Gastrocnemius medialis (tissue), 4 donors: Measurements from ENCODE around the gene FOXI3. TPM values are rescaled to one million over a fixed set of nuclear protein-coding genes. Genes with fewer than 3 reads are reported as not detected.

Experiments
- ATAC-seq, 2 donors: fragments of 150-250 bp; one replicate each; pipeline ENCODE4 v1.9.1; 2016
- DNase-seq, 2 donors: peaks; one replicate each; pipeline ENCODE4 v3.0.0-alpha.2; 2019
- H3K27ac ChIP-seq, 4 donors: fragments of 200-600 bp; sonication (generic); 1 replicate in 1 of 4; 2 replicates in 3 of 4; pipeline ENCODE4 v1.5.1; 2016 to 2018; ENCODE audit warnings: mild to moderate bottlenecking in 2 of 4, moderate library complexity in 1 of 4
- H3K27me3 ChIP-seq, 3 donors: fragments of 200-600 bp; sonication (generic) in 2 of 3; 1 replicate in 1 of 3; 2 replicates in 2 of 3; pipeline versions ENCODE4 v1.5.1 to v1.6.0; 2016 to 2019; ENCODE audit warnings: mild to moderate bottlenecking in 1 of 3, moderate library complexity in 1 of 3
- H3K36me3 ChIP-seq, 2 donors: fragments of 200-600 bp; sonication (generic) in 1 of 2; one replicate each; pipeline ENCODE4 v1.5.1; 2017 to 2018
- H3K4me1 ChIP-seq, 2 donors: fragments of 200-600 bp; sonication (generic) in 1 of 2; one replicate each; pipeline ENCODE4 v1.5.1; 2016 to 2017; ENCODE audit warnings: mild to moderate bottlenecking in 2 of 2
- H3K4me3 ChIP-seq, 4 donors: fragments of 200-600 bp; sonication (generic) in 3 of 4; 1 replicate in 1 of 4; 2 replicates in 3 of 4; pipeline ENCODE4 v1.5.1; 2016 to 2019; ENCODE audit warnings: mild to moderate bottlenecking in 2 of 4
- H3K9me3 ChIP-seq, 3 donors: fragments of 200-600 bp; sonication (generic) in 2 of 3; 1 replicate in 1 of 3; 2 replicates in 2 of 3; pipeline ENCODE4 v1.5.1; 2016 to 2019
- POLR2A ChIP-seq, 2 donors: fragments of 450-650 bp; IDR thresholded peaks; one replicate each; pipeline ENCODE4 v1.6.1; 2017; ENCODE audit warnings: antibody characterized with exemption in 2 of 2, mild to moderate bottlenecking in 2 of 2, moderate library complexity in 2 of 2
- in situ Hi-C, 4 donors: fragments of 200-750 bp; cut with MboI; loops; one replicate each; pipeline versions ENCODE4 v1.15.0 to v1.8.0; 2017; ENCODE audit warnings: low sequenced_read_pairs in 4 of 4
- intact Hi-C: fragments of 100-400 bp; cut with DNase I; formaldehyde crosslinking; loops from one replicate; pipeline ENCODE4 v1.15.1; 2023; ENCODE audit warnings: low total_unique reads
- total RNA-seq, 4 donors: library from RNA; depleted of rRNA; stranded (reverse); fragments of >200 nt; gene quantifications; one replicate each; pipeline versions ENCODE4 v1.1.0 to v1.2.3, GENCODE V29; 2016
- TF ChIP-seq, protein P1 (sequence below), 5 experiments: fragments of 450-650 bp in 3 of 5; fragments of 200-600 bp in 2 of 5; sonication (generic) in 2 of 5; IDR thresholded peaks in 4 of 5; conservative IDR thresholded peaks in 1 of 5; 1 replicate in 4 of 5; 2 replicates in 1 of 5; pipeline ENCODE4 v1.5.1; 2016 to 2019; ENCODE audit warnings: antibody characterized with exemption in 5 of 5, mild to moderate bottlenecking in 3 of 5, moderate library complexity in 3 of 5

The FOXI3 gene
- total RNA-seq, 4 donors from 2014 or later = not detected

- no peak for ATAC-seq
- no peak for DNase-seq
- no peaks in the 10 kb centered on the region for H3K9me3 ChIP-seq
- H3K27ac ChIP-seq = no peak overlapping the region
- intact Hi-C loops (no loop called here), in situ Hi-C loops (no loop called here)
- H3K27me3 ChIP-seq = no peaks in the 10 kb centered on the region
- H3K4me3 ChIP-seq = no peak overlapping the region
- TF ChIP-seq, protein P1, sequence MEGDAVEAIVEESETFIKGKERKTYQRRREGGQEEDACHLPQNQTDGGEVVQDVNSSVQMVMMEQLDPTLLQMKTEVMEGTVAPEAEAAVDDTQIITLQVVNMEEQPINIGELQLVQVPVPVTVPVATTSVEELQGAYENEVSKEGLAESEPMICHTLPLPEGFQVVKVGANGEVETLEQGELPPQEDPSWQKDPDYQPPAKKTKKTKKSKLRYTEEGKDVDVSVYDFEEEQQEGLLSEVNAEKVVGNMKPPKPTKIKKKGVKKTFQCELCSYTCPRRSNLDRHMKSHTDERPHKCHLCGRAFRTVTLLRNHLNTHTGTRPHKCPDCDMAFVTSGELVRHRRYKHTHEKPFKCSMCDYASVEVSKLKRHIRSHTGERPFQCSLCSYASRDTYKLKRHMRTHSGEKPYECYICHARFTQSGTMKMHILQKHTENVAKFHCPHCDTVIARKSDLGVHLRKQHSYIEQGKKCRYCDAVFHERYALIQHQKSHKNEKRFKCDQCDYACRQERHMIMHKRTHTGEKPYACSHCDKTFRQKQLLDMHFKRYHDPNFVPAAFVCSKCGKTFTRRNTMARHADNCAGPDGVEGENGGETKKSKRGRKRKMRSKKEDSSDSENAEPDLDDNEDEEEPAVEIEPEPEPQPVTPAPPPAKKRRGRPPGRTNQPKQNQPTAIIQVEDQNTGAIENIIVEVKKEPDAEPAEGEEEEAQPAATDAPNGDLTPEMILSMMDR (IDR thresholded peaks at IDR 0.05 in 4 of 5, conservative IDR thresholded peaks at IDR 0.05 in 1 of 5) = no peak
- no peak for TF ChIP-seq POLR2A (IDR thresholded peaks at IDR 0.05)
- no peaks in the 10 kb centered on the region for H3K36me3 ChIP-seq
- no peaks in the 10 kb centered on the region for H3K4me1 ChIP-seq
Observed at GRCh38 chr2:88492002-88492401, 39.5 kb upstream of the FOXI3 start.

DNA sequence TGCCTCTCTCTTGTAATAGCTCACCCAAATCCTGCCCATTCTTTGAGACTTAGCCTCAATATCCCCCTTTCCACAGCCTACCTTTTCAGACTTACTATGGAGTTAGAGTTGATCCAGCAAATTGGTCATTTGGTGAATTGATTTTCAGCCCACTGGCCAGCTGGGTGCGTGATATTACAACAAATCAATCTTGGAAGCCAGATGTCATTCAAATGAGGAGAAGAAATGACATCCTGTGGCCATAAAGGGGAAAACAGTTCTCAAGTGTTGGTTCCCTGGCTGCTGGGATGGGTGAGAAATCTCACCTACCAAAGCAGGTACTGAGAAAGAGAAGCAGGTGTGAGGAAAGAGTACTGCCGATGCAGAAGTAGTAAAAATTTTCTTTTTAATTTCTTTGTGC, 36.7 kb upstream of the FOXI3 start:
- TF ChIP-seq POLR2A (IDR thresholded peaks at IDR 0.05) = no peak
- TF ChIP-seq, protein P1 (IDR thresholded peaks at IDR 0.05 in 4 of 5, conservative IDR thresholded peaks at IDR 0.05 in 1 of 5) = no peak
- Histone ChIP-seq H3K36me3 (no peaks in the 10 kb centered on the region), H3K27ac (no peak overlapping the region), H3K4me1 (no peaks in the 10 kb centered on the region), H3K4me3 (no peak overlapping the region), H3K9me3 (no peaks in the 10 kb centered on the region), H3K27me3 (no peaks in the 10 kb centered on the region)
- intact Hi-C loops = no loop called here
- in situ Hi-C loops = no loop called here
- ATAC-seq (no peak), DNase-seq (no peak)

DNA sequence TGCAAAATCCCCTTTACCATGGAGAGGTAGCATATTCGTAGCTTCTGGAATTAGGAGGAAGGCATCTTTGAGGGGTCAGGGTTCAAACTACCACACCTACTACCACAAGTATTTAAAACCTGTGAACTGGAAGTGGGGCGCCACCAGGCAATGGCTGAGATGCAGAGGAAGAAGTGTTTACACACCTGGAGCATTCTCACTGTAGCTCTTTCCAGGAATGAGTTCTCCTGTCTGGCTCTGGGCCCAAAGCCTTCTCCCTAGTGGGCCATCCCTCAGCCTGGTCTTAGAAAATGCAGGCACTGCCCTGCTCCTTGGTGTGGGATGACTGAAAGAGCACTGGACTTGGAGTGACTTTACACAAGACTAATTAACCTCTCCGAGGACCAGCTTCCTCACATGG, 30.7 kb upstream of the FOXI3 start:
- H3K9me3 ChIP-seq = no peaks in the 10 kb centered on the region
- H3K27me3 ChIP-seq = no peaks in the 10 kb centered on the region

DNA sequence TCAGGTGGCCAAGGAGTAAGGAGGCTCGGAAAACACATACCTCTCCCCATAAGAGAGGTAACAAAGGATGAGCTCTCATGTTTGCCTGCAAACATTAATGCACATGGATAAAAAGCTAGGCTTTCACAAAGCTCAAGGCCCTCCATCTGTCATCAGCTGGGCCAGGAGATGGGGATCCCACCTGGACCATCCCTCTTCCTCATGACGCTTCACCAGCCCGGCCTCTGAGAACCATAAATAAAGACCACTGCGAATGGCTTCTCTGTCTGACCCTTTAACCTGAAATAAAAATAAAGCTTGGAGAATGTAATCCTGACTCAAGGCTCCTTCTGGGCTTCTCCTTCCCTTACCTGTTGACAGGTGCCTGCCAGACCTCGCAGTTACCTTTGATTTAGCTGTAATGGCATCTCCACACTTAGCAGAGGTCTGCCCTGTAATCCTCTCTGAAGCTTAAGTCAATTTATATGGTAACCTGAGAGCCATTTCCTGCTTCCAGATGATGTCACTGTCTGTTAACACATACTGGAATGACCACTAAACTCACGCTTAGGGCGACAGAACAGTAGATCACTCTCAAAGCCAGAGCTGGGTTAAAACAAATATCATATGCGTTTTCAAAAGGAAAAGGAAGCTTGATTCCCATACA, 29.3 kb upstream of the FOXI3 start:
- H3K4me3 ChIP-seq = no peak overlapping the region
- intact Hi-C loops = no loop called here
- H3K27me3 ChIP-seq = no peaks in the 10 kb centered on the region

More for the DNA sequence above, 30.7 kb upstream of the FOXI3 start:
- TF ChIP-seq, protein P1 (IDR thresholded peaks at IDR 0.05 in 4 of 5, conservative IDR thresholded peaks at IDR 0.05 in 1 of 5) = no peak
- TF ChIP-seq POLR2A (IDR thresholded peaks at IDR 0.05) = no peak
- no peaks in the 10 kb centered on the region for H3K4me1 ChIP-seq
- intact Hi-C loops = no loop called here
- no peak overlapping the region for H3K27ac ChIP-seq
- DNase-seq (no peak), ATAC-seq (no peak)
- no peak overlapping the region for H3K4me3 ChIP-seq
- in situ Hi-C loops = no loop called here
- H3K36me3 ChIP-seq = no peaks in the 10 kb centered on the region

More for the DNA sequence above, 29.3 kb upstream of the FOXI3 start:
- no peak for ATAC-seq
- in situ Hi-C loops = no loop called here
- H3K27ac ChIP-seq = no peak overlapping the region
- H3K36me3 ChIP-seq = no peaks in the 10 kb centered on the region
- no peaks in the 10 kb centered on the region for H3K4me1 ChIP-seq
- no peaks in the 10 kb centered on the region for H3K9me3 ChIP-seq
- no peak for TF ChIP-seq POLR2A (IDR thresholded peaks at IDR 0.05)
- TF ChIP-seq, protein P1 (IDR thresholded peaks at IDR 0.05 in 4 of 5, conservative IDR thresholded peaks at IDR 0.05 in 1 of 5) = no peak
- no peak for DNase-seq
